WTC11 (cell line): ENCODE measurements around the gene GPC5. TPM values are rescaled to one million over a fixed set of nuclear protein-coding genes. Genes with fewer than 3 reads are reported as not detected.

Experiments
- ATAC-seq: fragments of 200-7000 bp; cut with Tn5 transposase; 2 replicates; pipeline ENCODE4 v1.10.0; 2021; ENCODE audit warnings: mild to moderate bottlenecking, moderate library complexity
- CTCF ChIA-PET: fragments of 300-600 bp; sonication (Branson Sonifier 250); formaldehyde crosslinking; loops from one replicate; lab custom pipeline; 2021; ENCODE audit warnings: antibody characterized with exemption; lab: Charles Lee
- POLR2A ChIA-PET: fragments of 350-600 bp; sonication (Branson Sonifier 250); formaldehyde crosslinking; loops from one replicate; lab custom pipeline; 2021; ENCODE audit warnings: antibody characterized with exemption; lab: Charles Lee
- DNase-seq: peaks from one replicate; pipeline ENCODE4 v3.0.0; 2021; ENCODE audit warnings: low spot score
- H3K27ac Mint-ChIP-seq: 2 replicates; pipeline ENCODE4 v1.8.0; 2021; ENCODE audit warnings: mixed read lengths
- H3K27me3 Mint-ChIP-seq: 2 replicates; pipeline ENCODE4 v1.8.0; 2021; ENCODE audit warnings: low read depth, mild to moderate bottlenecking, moderate library complexity, mixed read lengths
- H3K36me3 Mint-ChIP-seq: 2 replicates; pipeline ENCODE4 v1.8.0; 2021; ENCODE audit warnings: mixed read lengths
- H3K4me1 Mint-ChIP-seq: 2 replicates; pipeline ENCODE4 v1.8.0; 2022; ENCODE audit warnings: mixed read lengths
- H3K4me3 Mint-ChIP-seq: 2 replicates; pipeline ENCODE4 v1.8.0; 2021; ENCODE audit warnings: mild to moderate bottlenecking, moderate library complexity, mixed read lengths
- H3K9me3 Mint-ChIP-seq: 2 replicates; pipeline ENCODE4 v1.8.0; 2021; ENCODE audit warnings: mixed read lengths
- CBFB ChIP-seq: sonication (generic); formaldehyde crosslinking; IDR thresholded peaks from 2 replicates; pipeline ENCODE4 v1.8.1; 2022; ENCODE audit warnings: mild to moderate bottlenecking, low read depth, missing genetic modification reagents
- ESRRA ChIP-seq: sonication (generic); formaldehyde crosslinking; IDR thresholded peaks from 2 replicates; pipeline ENCODE4 v1.8.1; 2022; ENCODE audit warnings: mild to moderate bottlenecking, missing genetic modification reagents, borderline replicate concordance
- KAT7 ChIP-seq: sonication (generic); formaldehyde crosslinking; IDR thresholded peaks from 2 replicates; pipeline ENCODE4 v1.8.1; 2023; ENCODE audit warnings: missing genetic modification reagents, mild to moderate bottlenecking, borderline replicate concordance
- NR1H2 ChIP-seq: sonication (generic); formaldehyde crosslinking; IDR thresholded peaks from 2 replicates; pipeline ENCODE4 v1.9.0; 2021; ENCODE audit warnings: mild to moderate bottlenecking, moderate library complexity, missing genetic modification reagents
- NR3C1 ChIP-seq: sonication (generic); formaldehyde crosslinking; conservative IDR thresholded peaks from 2 replicates; pipeline ENCODE4 v1.8.1; 2023; ENCODE audit warnings: low read depth, mild to moderate bottlenecking, missing genetic modification reagents
- OVOL2 ChIP-seq: fragments of 250-450 bp; sonication (Bioruptor Pico); IDR thresholded peaks from 2 replicates; pipeline ENCODE4 v1.9.0; 2021; ENCODE audit warnings: mild to moderate bottlenecking, borderline replicate concordance
- PRDM15 ChIP-seq: sonication (generic); formaldehyde crosslinking; IDR thresholded peaks from 2 replicates; pipeline ENCODE4 v1.8.0; 2022; ENCODE audit warnings: missing genetic modification reagents
- RELA ChIP-seq: sonication (generic); formaldehyde crosslinking; IDR thresholded peaks from 2 replicates; pipeline ENCODE4 v1.8.1; 2022; ENCODE audit warnings: missing genetic modification reagents, mild to moderate bottlenecking, borderline replicate concordance
- TCF7 ChIP-seq: sonication (generic); formaldehyde crosslinking; IDR thresholded peaks from 2 replicates; pipeline ENCODE4 v1.8.0; 2022; ENCODE audit warnings: mild to moderate bottlenecking, low read depth, missing genetic modification reagents, moderate library complexity
- TEAD4 ChIP-seq: sonication (generic); formaldehyde crosslinking; IDR thresholded peaks from 2 replicates; pipeline ENCODE4 v1.8.0; 2022; ENCODE audit warnings: mild to moderate bottlenecking, missing genetic modification reagents
- ZNF219 ChIP-seq: sonication (generic); formaldehyde crosslinking; IDR thresholded peaks from 2 replicates; pipeline ENCODE4 v1.8.0; 2023; ENCODE audit warnings: missing genetic modification reagents, mild to moderate bottlenecking, borderline replicate concordance
- ZNF232 ChIP-seq: sonication (generic); formaldehyde crosslinking; IDR thresholded peaks from 2 replicates; pipeline ENCODE4 v1.8.0; 2022; ENCODE audit warnings: mild to moderate bottlenecking, missing genetic modification reagents
- ZNF317 ChIP-seq: sonication (generic); formaldehyde crosslinking; IDR thresholded peaks from 2 replicates; pipeline ENCODE4 v1.8.1; 2023; ENCODE audit warnings: low read depth, mild to moderate bottlenecking, moderate library complexity, missing genetic modification reagents, borderline replicate concordance
- total RNA-seq: library from RNA; stranded (reverse); gene quantifications from 3 replicates; pipeline ENCODE4 v1.2.3, GENCODE V29; 2021
- TF ChIP-seq, protein P1 (sequence below): sonication (generic); formaldehyde crosslinking; IDR thresholded peaks from 2 replicates; pipeline ENCODE4 v1.8.1; 2023; ENCODE audit warnings: mild to moderate bottlenecking, moderate library complexity, missing genetic modification reagents
- TF ChIP-seq, protein P2 (sequence below): sonication (generic); formaldehyde crosslinking; IDR thresholded peaks from 2 replicates; pipeline ENCODE4 v1.8.0; 2023; ENCODE audit warnings: missing genetic modification reagents
- TF ChIP-seq, protein P3 (sequence below): sonication (generic); formaldehyde crosslinking; IDR thresholded peaks from 2 replicates; pipeline ENCODE4 v1.8.0; 2022; ENCODE audit warnings: mild to moderate bottlenecking, missing genetic modification reagents
- TF ChIP-seq, protein P4 (sequence below): fragments of 250-450 bp; sonication (Bioruptor Pico); IDR thresholded peaks from 2 replicates; pipeline ENCODE4 v1.9.0; 2021; ENCODE audit warnings: moderate library complexity, mild to moderate bottlenecking, inconsistent platforms, borderline replicate concordance

The GPC5 gene
- total RNA-seq, 1 experiment from 2014 or later = 0.46 TPM

GRCh38 chr13:92412996-92413395, 1014.6 kb downstream of the GPC5 start:
- H3K27me3 Mint-ChIP-seq = no peaks in the 10 kb centered on the region
- TF ChIP-seq, protein P1, sequence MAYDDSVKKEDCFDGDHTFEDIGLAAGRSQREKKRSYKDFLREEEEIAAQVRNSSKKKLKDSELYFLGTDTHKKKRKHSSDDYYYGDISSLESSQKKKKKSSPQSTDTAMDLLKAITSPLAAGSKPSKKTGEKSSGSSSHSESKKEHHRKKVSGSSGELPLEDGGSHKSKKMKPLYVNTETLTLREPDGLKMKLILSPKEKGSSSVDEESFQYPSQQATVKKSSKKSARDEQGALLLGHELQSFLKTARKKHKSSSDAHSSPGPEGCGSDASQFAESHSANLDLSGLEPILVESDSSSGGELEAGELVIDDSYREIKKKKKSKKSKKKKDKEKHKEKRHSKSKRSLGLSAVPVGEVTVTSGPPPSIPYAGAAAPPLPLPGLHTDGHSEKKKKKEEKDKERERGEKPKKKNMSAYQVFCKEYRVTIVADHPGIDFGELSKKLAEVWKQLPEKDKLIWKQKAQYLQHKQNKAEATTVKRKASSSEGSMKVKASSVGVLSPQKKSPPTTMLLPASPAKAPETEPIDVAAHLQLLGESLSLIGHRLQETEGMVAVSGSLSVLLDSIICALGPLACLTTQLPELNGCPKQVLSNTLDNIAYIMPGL (CRISPR knock-in tag) = no peak
- TF ChIP-seq ZNF317 (CRISPR knock-in tag) = no peak
- no peaks in the 10 kb centered on the region; the same call in 1 of the 2 replicates for H3K9me3 Mint-ChIP-seq
- H3K27ac Mint-ChIP-seq = no peak overlapping the region
- H3K4me1 Mint-ChIP-seq = peaks cover 5% of the 10 kb centered on the region
- H3K4me3 Mint-ChIP-seq = no peak overlapping the region
- no peaks in the 10 kb centered on the region for H3K36me3 Mint-ChIP-seq
- ATAC-seq (no peak), DNase-seq (no peak)
- CTCF ChIA-PET = no interaction called here
- POLR2A ChIA-PET = no interaction called here

- CTCF ChIA-PET = no interaction called here
- H3K4me1 Mint-ChIP-seq = peaks cover 5% of the 10 kb centered on the region
- H3K36me3 Mint-ChIP-seq = no peaks in the 10 kb centered on the region
- H3K27me3 Mint-ChIP-seq = no peaks in the 10 kb centered on the region
- ATAC-seq (no peak), DNase-seq (no peak)
- TF ChIP-seq CBFB = no peak
- POLR2A ChIA-PET = no interaction called here
- H3K4me3 Mint-ChIP-seq = no peak overlapping the region
- H3K9me3 Mint-ChIP-seq = no peaks in the 10 kb centered on the region
- no peak overlapping the region for H3K27ac Mint-ChIP-seq
Measured at GRCh38 chr13:92413452-92413851, 1015.0 kb downstream of the GPC5 start.

- ChIA-PET CTCF (no interaction called here), POLR2A (no interaction called here)
- H3K27me3 Mint-ChIP-seq = no peaks in the 10 kb centered on the region
- H3K4me1 Mint-ChIP-seq = peaks cover 7% of the 10 kb centered on the region
- ATAC-seq (no peak), DNase-seq (no peak)
- H3K27ac Mint-ChIP-seq = no peak overlapping the region
- H3K4me3 Mint-ChIP-seq = no peak overlapping the region
- no peak for TF ChIP-seq NR3C1
- TF ChIP-seq TCF7 (CRISPR knock-in tag) = no peak
- TF ChIP-seq OVOL2 (CRISPR knock-in tag) = no peak
- TF ChIP-seq, protein P2, sequence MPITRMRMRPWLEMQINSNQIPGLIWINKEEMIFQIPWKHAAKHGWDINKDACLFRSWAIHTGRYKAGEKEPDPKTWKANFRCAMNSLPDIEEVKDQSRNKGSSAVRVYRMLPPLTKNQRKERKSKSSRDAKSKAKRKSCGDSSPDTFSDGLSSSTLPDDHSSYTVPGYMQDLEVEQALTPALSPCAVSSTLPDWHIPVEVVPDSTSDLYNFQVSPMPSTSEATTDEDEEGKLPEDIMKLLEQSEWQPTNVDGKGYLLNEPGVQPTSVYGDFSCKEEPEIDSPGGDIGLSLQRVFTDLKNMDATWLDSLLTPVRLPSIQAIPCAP (CRISPR knock-in tag) = no peak
- TF ChIP-seq, protein P3, sequence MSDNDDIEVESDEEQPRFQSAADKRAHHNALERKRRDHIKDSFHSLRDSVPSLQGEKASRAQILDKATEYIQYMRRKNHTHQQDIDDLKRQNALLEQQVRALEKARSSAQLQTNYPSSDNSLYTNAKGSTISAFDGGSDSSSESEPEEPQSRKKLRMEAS (CRISPR knock-in tag) = no peak
- TF ChIP-seq, protein P4, sequence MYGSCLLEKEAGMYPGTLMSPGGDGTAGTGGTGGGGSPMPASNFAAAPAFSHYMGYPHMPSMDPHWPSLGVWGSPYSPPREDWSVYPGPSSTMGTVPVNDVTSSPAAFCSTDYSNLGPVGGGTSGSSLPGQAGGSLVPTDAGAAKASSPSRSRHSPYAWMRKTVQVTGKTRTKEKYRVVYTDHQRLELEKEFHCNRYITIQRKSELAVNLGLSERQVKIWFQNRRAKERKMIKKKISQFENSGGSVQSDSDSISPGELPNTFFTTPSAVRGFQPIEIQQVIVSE (CRISPR knock-in tag) = no peak
- no peak for TF ChIP-seq ZNF232 (CRISPR knock-in tag)
- TF ChIP-seq TEAD4 = no peak
- no peak for TF ChIP-seq ESRRA (CRISPR knock-in tag)
- TF ChIP-seq NR1H2 (CRISPR knock-in tag) = no peak
- TF ChIP-seq KAT7 (CRISPR knock-in tag) = no peak
- TF ChIP-seq PRDM15 (CRISPR knock-in tag) = no peak
- no peak for TF ChIP-seq ZNF219 (CRISPR knock-in tag)
- no peak for TF ChIP-seq RELA (CRISPR knock-in tag)
- no peaks in the 10 kb centered on the region for H3K36me3 Mint-ChIP-seq
- no peaks in the 10 kb centered on the region for H3K9me3 Mint-ChIP-seq
Measured at GRCh38 chr13:92414851-92415250, 1016.4 kb downstream of the GPC5 start.
